Limb (tissue), 2 donors: ENCODE data around the gene IRS1.

Experiments
- DNase-seq, 2 donors: peaks; one replicate each; pipeline ENCODE4 v3.0.0-alpha.2; 2016; ENCODE audit errors: extremely low spot score in 2 of 2

IRS1 gene

DNA sequence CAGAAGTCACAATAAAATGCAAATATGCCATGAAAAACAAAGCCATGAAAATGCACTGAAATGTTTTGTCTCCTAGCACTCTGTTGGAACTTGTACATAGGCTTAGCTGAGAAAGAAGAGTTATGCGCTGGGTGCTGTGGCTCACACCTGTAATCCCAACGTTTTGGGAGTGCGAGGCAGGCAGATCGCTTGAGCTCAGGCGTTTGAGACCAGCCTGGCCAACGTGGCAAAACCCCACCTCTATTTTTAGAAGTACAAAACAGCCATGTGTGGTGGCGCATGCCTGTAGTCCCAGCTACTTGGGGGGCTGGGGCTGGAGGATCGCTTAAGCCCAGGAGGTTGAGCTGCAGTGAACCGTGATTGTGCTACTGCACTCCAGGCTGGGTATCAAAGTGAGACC is 39.9 kb downstream of the IRS1 start:
- DNase-seq = no peak

DNA sequence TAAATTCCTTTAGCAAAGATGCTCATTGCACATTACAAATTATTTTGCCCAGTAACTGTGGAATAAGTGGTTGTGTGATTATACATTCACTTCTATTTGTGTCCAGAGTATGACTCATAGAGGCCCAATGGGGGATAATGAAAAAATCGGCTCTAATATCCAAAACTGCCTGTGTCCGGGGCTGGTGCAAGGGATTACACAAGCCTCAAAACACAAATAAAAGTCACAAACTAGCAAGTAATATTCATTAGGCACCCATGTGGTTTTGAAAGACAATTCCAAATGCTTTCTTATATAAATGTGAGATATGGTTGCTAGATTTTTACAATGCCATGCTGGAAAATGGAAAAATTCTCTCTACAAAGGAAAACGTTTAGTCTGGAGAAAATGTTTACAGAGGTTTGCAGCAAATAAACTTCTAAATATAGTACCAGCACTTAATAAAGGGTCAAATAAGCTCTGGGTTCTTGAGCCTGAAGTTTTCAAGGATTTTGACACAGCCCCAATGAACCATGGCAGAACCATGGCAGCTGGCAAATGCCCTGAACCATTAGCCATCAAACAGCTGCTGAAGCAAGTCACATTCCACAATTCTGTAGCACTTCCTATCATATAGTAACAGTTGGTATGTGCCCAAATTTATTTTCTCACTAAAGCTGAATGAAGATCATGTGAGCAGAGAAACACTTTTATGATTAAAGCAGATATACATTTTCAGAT is 40.5 kb downstream of the IRS1 start:
- peak in 1 of 2 donors; percentile 80 for DNase-seq

DNA sequence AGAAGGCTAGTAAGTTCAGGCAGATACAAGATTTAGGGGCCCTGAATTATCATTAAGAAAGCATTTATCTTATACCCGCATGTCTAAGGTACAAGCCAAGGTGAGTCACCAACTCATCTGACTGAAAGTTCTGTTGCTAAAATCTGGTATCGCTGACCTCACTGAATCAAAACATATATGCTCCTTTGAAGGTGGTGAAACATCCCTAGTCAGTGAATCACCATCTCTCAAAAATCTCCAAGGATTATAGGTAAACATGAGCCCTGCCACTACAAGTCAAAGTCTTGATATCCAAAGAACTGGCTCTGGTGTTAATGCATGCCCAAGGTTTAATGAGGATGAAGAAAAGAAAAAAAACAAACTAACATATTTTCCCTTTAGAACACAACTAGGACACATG is 43.5 kb downstream of the IRS1 start:
- no peak for DNase-seq

DNA sequence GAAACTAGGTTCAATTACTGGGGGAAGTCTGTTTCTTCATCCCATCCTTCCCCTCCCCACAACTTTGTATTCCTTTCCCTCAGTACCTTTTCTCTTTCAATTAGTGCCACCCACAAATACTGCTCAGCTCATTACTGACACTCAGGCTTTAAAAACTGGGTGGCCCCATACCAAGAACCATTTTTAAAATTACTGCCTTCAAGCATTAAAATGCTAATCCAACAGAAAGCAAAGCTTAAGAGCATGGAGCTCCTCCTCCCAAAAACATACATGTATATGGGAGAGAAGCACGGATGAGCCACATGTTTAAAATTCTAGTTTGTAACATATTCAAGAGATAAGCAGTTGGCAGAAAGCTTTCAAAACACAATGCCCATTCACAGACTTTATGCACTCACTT is 44.0 kb downstream of the IRS1 start:
- DNase-seq = no peak

DNA sequence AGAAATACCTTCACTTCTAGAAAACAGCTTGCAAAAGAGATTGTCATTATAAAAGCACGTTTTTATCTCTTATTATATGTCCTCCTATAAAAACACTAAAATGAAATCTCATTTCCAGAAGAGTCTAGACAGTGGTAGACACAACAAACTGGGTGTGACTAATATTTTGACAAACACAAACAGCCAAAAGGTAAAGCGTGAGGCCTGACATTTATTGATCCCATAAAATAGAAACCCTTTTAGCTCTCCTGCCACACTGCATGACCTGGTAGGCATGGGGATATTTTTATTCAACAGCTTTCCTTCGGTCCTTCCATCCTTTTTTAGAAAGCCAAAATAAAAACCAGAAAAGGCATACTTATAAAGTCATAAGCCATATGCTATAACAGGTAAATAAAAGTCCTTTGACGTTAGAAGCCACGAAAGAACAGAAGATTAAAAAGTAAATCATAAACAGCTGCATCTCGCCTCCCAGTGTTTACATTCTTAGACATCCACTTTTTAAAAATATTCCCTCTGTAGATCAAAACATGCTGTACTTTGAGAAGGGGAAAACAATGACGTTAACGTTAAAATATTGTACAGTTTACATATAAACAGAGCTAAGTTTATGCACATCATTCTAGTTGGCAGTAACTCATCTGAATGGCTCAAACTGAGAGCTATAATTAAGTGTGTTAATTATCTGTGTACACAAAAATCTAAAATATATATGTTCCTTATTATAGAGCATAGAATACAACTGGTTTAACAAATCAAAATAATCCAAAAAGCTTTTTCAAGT is 44.6 kb downstream of the IRS1 start:
- no peak for DNase-seq

DNA sequence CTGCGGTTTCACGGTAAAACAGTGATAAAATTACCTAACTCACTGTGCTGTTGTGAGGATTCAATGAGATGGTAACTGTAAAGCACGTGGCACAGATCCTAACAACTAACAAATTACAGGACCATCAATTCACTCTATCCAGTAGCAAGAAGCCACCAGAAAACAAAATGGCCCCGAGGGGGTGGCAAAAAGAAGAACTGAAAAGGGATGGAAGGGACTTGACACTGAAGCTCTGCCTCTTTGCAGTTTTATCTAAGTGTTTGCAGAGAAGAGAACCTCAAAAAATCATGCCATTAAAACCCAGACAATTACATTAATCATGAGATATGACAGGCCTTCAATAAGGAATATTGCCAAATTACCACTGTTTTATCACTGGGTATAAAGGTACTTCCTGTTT is 46.7 kb downstream of the IRS1 start:
- no peak for DNase-seq

DNA sequence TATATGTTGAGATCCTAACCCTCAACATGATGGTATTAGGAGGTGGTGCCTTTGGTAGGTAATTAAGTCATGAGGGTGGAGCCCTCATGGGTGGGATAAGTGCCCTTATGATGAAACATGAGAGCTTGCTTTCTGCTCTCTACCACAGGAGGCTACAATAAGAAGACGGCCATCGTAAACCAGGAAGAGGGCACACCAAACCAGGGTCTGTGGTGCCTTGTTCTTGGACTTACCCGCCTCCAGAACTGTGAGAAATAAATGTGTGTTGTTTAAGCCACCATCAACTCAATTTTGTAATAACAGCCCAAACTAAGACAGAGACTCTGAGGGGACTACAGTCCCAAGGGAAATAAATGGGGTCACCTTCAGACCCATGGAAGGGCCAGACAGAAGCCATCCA is 52.3 kb downstream of the IRS1 start:
- no peak for DNase-seq

DNA sequence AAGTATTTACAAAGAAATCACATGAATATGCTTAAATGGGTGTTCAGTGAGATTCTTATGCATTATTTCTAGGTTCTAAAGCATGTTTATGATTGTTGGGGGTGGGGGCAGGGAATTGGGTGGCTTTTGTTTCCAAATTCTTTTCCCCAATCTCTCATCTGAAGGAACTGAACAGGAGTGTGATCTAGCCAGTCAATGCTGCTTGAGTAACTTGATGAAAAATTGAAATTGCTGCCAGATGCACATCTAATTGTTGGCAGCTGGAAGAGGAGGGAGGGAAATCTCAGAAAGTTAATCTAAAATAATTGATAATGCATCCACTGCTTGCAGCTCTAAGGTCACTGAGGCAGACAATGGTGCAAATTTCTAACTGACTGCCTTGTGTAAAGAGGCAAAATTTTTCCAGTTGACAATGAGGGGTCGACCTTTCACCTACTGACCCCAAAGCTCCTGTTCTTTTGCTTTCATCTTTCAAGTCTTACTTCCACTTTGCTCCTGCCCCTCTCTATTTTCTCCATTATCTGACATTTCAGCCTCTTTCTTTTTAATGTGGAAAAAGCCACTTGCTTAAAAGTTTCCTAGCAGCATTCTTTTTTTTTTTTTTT is 53.3 kb downstream of the IRS1 start:
- no peak for DNase-seq

DNA sequence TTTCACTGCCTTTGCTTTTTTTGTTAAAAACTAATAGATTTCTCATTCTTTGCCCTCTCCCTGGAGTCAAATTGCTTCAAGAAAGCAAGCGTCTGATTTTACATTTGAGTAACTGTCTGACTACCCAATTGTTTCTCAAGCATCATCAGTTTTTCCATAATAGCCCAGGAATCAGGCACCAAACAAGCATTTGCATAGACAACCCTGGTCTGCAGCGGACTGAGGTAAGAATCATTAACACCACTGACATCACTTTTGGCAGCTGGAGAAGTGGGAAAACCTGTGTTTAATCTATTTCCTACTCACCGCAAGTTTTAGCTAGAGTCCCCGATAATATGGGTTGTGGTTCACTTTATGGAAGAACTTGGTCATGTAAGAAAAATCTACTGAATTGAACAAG is 55.7 kb downstream of the IRS1 start:
- DNase-seq = no peak

DNA sequence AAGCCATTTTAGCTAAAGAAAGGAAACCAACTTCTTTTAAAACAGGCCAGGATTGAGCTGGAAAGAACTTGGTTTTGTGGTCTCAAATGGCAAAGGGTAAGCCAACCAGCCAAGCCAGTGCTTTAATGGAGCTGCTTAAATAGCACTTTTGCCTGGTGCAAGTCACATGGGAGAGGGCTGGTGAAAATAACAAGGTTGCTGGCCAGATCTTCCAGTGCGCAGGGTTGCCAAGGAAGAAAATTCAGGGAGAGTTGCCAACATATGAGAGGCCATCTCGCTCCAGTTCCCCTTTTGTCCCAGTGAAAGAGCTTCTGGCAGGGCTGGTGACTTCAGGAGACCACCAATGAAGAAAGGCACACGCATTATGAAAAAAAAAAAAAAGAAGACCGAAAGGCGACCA is 57.3 kb downstream of the IRS1 start:
- DNase-seq = no peak

DNA sequence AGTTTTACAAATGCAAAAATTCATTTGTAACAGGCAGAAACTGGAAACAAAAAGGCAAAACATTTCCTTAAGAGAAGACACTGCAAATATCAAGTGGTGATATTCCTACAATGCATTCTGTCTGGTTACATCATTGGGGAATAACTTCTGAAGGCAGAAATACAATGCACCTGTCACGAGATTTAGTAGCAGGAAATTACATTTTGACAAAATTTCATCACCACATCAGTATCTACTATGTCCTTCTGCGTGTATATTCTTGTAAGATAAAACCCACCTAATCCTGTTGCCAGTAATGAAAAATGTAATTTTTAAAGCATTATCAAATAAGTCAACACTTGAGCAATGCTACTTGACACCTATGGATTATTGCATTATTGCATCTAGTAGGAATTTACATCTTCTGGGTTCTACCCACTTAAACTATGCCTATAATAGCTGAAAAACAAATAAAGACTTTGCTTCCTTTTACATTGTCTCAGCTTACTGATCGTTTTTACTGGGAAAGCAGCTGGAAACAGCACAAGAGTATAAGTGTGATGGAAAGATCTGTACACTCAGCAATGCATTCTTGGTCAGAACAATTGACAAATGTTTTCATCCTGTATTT is 59.5 kb downstream of the IRS1 start:
- DNase-seq = no peak

DNA sequence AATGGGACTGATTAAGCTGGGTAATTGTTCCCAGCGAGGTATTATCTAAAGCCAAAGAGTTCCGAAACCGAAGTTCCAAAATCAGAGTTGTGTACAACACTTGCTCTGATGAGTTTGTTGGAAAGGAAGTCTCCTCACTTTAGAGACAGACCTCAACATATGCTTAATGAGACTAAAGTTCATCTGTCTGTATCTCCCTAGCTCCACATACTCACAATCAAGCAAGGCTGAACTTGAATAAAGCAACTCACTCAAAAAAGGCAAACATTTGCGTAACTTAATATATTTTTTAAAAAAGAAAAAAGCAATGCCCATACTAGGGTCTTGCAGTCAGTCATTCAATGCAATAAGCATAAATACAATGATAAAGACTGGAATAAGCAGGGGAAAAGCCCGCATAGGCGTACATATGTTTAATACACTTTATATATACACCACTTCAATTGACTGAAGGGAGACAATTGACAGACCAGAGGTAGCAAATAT is 60.0 kb downstream of the IRS1 start:
- DNase-seq = no peak

DNA sequence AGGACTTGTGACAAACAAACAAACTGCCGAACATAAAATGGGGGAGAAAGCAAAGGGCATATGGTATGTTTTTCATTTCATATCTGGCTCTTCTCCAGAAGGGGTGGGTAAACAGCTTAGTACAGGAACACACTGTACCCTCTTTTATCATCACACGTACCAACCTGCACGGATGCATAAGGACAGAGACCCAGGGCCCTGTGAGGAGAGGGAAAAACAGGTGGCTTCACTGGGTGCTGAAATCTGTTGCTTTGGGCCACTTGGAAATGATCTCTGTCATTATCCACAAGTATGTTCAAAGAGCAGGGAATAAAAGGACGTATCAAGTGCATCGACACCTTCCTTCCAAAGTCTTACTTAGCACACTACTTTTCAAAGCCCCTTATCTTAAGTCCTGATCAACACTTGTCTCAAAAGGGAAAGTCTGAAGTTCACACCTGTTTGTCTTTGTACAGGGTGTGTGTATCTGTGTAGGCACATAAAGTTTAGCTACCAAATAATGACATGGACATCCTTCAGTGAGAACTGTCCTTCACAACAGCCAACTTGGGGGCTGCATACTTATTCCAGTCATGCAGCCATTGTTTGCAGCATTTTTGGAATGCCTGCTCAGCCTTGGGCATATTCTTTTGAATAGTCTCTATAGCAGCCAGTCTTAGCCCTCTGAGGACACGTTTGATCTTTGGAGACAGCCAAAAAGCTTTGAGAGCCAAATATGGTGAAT is 60.6 kb downstream of the IRS1 start:
- DNase-seq = no peak

DNA sequence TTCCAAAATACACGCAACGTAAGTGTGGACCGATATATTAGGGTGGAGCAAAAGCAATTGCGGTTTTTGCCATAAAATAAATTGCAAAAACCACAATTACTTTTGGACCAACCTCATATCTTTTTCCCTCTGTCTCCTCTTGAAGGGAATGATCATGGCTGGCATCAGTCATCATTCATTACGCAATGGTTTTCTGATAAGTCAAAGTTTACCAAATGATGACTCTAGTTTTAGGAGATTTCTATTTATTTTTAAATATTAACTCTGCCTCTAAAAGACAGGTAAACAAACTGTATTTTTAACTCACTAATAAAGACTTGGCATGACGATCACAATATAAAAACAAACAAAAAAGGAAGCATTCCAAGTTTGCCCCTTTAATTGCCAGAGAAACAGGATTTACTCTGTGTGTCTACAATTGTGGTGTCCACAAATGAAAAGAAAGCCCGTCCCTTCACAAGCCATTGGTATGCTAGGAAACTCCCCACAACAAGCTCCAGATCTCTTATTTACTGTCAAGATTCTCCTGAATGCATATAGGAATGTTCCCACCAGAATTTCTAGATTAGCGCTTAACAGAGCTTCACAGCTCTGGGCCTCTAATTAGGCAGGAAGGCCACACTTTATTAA is 61.3 kb downstream of the IRS1 start:
- no peak for DNase-seq

DNA sequence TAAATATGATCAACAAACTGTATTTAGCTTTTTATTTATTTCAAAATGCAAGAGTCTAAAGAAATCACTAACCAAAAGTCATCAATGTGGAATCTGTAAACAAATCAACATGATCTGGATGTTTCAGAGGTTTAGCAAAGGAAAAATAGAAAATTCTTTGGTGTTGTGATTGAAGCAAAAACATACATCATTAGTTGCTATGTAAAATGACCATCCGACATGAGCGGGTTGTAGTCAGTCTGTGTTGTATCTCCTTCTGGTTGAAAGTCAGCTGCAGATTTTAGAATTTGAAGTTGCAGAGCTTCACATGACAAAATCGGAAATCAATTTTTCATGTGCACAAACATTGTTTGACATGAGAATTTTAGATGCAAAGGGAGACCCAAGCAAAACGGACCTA is 63.2 kb downstream of the IRS1 start:
- no peak for DNase-seq

DNA sequence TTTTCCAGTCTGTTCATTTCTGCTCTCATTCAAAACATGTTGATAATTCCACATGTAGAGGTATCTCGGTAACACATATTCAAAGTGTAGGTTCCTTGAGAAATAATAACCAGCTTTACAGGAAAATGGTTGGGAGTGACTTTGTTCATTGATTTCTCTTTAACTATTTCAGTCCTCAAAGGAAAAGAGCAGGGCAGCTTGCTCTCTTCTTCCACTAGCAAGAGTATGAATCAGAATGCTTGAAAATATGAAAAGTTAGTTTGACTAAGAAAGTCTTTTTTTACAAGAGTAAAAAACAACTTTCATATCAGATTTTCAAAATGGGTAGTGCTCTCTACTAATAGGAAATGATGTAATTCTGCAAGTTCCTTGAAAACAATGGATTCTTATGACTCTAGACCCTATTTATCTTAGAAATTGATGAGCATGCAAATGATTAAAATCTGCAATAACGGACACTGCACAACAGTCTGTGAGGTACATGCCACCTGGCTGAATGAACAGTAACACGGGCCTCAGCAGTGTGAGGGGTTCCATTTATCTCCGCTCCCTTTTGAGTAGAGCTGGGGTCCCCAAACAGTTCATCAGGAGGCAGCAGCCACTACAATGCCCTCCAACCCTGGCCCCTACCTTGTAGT is 65.6 kb downstream of the IRS1 start:
- DNase-seq = no peak

DNA sequence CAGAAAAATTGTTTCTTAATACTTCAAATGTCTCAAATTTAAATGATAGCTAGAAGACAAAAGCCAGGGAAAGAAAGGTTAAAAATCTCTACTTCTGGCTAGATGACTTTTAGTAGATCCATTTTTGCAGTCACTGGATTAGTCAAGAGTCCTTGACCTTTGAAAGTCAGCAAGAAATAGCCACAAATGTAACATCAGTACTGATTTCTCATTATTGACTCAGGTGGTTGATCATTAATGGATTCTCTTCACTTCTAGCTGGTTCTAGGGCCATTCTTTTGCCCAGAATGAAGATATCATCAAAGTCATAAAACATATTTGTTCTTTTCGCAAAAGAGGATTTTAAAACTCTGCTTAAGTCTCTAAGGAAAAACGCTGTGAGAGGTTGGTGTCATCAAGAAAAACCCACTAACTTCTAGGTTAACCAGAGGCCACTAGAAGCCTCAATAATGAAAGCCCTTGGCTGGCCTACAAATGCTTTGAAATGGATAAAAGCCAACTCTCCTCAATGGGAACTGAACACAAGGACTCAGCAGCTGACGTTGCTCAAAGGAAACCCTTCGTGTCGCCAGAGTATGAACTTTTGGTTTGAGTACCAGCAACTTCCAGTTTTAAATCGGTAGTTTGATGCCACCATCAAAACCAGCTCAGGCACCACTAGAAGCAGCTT is 66.3 kb downstream of the IRS1 start:
- DNase-seq = no peak

DNA sequence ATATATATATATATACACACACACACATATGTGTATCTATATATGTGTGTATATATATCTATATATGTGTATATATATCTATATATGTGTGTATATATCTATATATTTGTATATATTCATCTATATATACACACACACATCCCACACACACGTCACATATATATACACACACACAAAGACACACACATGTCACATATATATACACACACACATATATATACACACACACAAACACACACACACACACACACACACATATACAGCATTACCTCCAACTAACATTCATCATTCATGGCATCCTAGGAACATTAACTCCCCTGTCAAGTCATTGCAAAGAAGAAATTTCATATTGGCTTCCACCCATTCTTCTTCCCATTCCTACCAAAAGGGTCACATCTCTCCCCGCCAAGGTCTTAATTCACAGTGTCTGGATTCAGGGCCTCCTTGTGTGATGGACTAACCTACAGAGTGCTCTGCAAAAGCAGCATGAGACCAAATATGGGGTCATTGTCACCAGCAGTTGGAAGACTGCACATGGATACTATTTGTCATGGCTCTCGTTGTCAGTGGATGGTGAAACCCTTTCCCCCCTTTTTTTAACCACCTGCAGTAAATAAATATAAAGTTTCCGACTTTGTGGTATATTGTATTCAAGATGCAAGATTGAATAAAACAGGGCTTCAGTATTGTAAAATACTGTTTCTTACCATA is 67.0 kb downstream of the IRS1 start:
- DNase-seq = no peak

DNA sequence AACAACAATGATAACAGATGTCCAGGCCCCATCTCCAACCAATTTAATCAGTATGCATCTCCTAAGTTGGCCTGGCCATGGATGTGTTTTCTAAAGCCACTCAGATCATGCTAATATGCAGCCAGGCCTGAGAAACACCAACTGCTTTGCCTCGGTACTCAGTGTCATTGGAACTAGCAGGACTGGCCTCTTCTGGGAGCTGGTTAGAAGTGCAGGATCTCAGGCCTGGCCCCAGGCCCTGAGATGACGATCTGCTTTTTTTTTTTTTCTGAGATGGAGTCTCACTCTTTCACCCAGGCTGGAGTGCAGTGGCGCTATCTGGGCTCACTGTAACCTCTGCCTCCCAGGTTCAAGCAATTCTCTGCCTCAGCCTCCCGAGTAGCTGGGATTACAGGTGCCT is 69.1 kb downstream of the IRS1 start:
- DNase-seq = no peak
